ENCODE measurements around the gene GPATCH4.

- no peak for TF ChIP-seq POLR2A (IDR thresholded peaks at IDR 0.05)
- TF ChIP-seq, protein P1, sequence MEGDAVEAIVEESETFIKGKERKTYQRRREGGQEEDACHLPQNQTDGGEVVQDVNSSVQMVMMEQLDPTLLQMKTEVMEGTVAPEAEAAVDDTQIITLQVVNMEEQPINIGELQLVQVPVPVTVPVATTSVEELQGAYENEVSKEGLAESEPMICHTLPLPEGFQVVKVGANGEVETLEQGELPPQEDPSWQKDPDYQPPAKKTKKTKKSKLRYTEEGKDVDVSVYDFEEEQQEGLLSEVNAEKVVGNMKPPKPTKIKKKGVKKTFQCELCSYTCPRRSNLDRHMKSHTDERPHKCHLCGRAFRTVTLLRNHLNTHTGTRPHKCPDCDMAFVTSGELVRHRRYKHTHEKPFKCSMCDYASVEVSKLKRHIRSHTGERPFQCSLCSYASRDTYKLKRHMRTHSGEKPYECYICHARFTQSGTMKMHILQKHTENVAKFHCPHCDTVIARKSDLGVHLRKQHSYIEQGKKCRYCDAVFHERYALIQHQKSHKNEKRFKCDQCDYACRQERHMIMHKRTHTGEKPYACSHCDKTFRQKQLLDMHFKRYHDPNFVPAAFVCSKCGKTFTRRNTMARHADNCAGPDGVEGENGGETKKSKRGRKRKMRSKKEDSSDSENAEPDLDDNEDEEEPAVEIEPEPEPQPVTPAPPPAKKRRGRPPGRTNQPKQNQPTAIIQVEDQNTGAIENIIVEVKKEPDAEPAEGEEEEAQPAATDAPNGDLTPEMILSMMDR (IDR thresholded peaks at IDR 0.05) = no peak
Observed at GRCh38 chr1:156556354-156556753, 44.9 kb downstream of the GPATCH4 start.

All from heart left ventricle (tissue), 13 donors.